ENCODE results near the gene DAZAP1.

- TF ChIP-seq GATA2 (IDR thresholded peaks at IDR 0.05; ENCODE audit: low read depth, low read length) = no peak
- TF ChIP-seq GATA3 (IDR thresholded peaks at IDR 0.05; ENCODE audit: low read depth, low read length) = no peak
These were observed 22.9 kb downstream of the DAZAP1 start for GRCh38 chr19:1430246-1430645.
